Lung (tissue), 12 donors: ENCODE results near the gene FAM234B. TPM values are rescaled to one million over a fixed set of nuclear protein-coding genes. Genes with fewer than 3 reads are reported as not detected.
A peak's percentile ranks its signal among the peaks of the same experiment; 100 is the strongest.

Experiments
- ATAC-seq: fragments of 200-7000 bp; cut with Tn5 transposase; one replicate; pipeline ENCODE4 v1.9.1; 2020; ENCODE audit warnings: moderate number of reproducible peaks; ENCODE audit not compliant: insufficient read depth, low FRiP score
- DNase-seq, 3 donors: peaks; one replicate each; pipeline ENCODE4 v3.0.0-alpha.2; 2013 to 2017
- H3K27ac ChIP-seq, 2 donors: one replicate each; pipeline ENCODE4 v1.5.1; 2013; ENCODE audit warnings: mild to moderate bottlenecking in 2 of 2, moderate library complexity in 2 of 2, control low read depth in 1 of 2, inconsistent platforms in 1 of 2, low read depth in 1 of 2, low read length in 1 of 2
- H3K27me3 ChIP-seq, 3 donors: one replicate each; pipeline ENCODE4 v1.5.1; 2013; ENCODE audit warnings: low read length in 2 of 3; ENCODE audit not compliant: control insufficient read depth in 3 of 3, insufficient read depth in 3 of 3
- H3K36me3 ChIP-seq, 4 donors: one replicate each; pipeline ENCODE4 v1.5.1; 2013; ENCODE audit warnings: low read length in 4 of 4, mild to moderate bottlenecking in 1 of 4, moderate library complexity in 1 of 4; ENCODE audit not compliant: control insufficient read depth in 4 of 4, insufficient read depth in 4 of 4
- H3K4me1 ChIP-seq, 5 donors: one replicate each; pipeline ENCODE4 v1.5.1; 2013; ENCODE audit warnings: low read length in 5 of 5, mild to moderate bottlenecking in 2 of 5, moderate library complexity in 1 of 5; ENCODE audit not compliant: control insufficient read depth in 5 of 5, insufficient read depth in 5 of 5
- H3K4me3 ChIP-seq: one replicate; pipeline ENCODE4 v1.5.1; 2013; ENCODE audit warnings: mild to moderate bottlenecking, control low read depth, moderate library complexity
- H3K9ac ChIP-seq, 2 donors: one replicate each; pipeline ENCODE4 v1.5.1; 2013; ENCODE audit warnings: low read length in 2 of 2, control low read depth in 1 of 2; ENCODE audit not compliant: insufficient read depth in 1 of 2
- H3K9me3 ChIP-seq, 4 donors: one replicate each; pipeline ENCODE4 v1.5.1; 2013; ENCODE audit warnings: low read length in 3 of 4, mild to moderate bottlenecking in 1 of 4, moderate library complexity in 1 of 4; ENCODE audit not compliant: control insufficient read depth in 4 of 4, insufficient read depth in 3 of 4
- CTCF ChIP-seq: IDR thresholded peaks from 2 replicates; pipeline ENCODE4 v1.5.1; 2012; ENCODE audit warnings: mild to moderate bottlenecking; ENCODE audit errors: control extremely low read depth, extremely low read depth
- WGBS, 2 donors: extraction: QIAGEN DNeasy Blood & Tissue Kit; methylation state at CpG; one replicate each; pipeline ENCODE4 v1.1.7; 2013; 5-methylcytosine and 5-hydroxymethylcytosine counted together
- polyA plus RNA-seq, 2 donors: library from polyadenylated mRNA; stranded (reverse); fragments of 200-250 nt; gene quantifications; one replicate each; pipeline ENCODE4 v1.2.1, GENCODE V29; 2013
- total RNA-seq, 2 donors: library from RNA; depleted of rRNA in 1 of 2; stranded (reverse); fragments of >200 nt in 1 of 2; gene quantifications; one replicate each; pipeline ENCODE4 v1.2.1, GENCODE V29; 2014 to 2021
- donor health status: control.
- donor health status: control.
- donor health status: Bipolar disorder and iron deficiency.
- donor health status: healthy.
- donor health status: DM: yes; HTN: yes; CAD: no.

The FAM234B gene
- total and polyA plus RNA-seq, 4 donors: 1.4 to 10.4 (median 6.3) TPM

DNA sequence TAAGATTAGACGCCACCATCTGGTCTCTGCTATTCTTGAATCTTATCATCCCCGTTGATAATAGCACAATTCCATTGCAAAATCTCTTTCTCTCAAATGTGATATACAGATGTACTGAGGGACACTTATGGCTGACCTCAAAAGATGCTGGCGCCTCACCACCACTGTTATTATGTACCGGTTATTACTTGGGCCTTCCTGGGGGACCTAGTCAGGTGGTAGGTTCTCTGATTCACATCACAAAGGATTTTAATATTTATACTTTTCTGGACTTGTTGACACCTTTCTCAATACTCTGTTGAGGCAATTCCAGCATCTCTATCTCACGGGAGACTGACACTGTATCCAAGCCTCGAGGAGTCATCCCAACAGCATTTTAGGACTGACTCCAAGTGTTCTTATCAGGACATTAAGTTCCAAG lies 21.3 kb upstream of the FAM234B start:
- Histone ChIP-seq H3K27ac (no peak overlapping the region), H3K9ac (no peak overlapping the region), H3K4me1 (no peaks in the 10 kb centered on the region), H3K4me3 (no peak overlapping the region), H3K27me3 (no peaks in the 10 kb centered on the region), H3K9me3 (no peaks in the 10 kb centered on the region), H3K36me3 (peaks cover 0 to 2% (median 0%) of the 10 kb centered on the region in 4 donors)
- DNase-seq (peak in 2 of 3 donors; percentile 47 to 59), ATAC-seq (no peak)
- WGBS, 2 donors: 87 to 88% methylated on average over 6 of the region's 6 CpGs
- TF ChIP-seq CTCF: no peak

- peak in 2 of 3 donors; percentile 19 to 76 for DNase-seq
- Histone ChIP-seq H3K9me3 (no peaks in the 10 kb centered on the region), H3K27me3 (no peaks in the 10 kb centered on the region), H3K27ac (no peak overlapping the region), H3K4me1 (no peaks in the 10 kb centered on the region), H3K9ac (no peak overlapping the region), H3K36me3 (peaks cover 0 to 2% (median 0%) of the 10 kb centered on the region in 4 donors), H3K4me3 (no peak overlapping the region)
- ATAC-seq: peak; percentile 81
- TF ChIP-seq CTCF: peak; percentile 35
- WGBS, 2 donors: 67 to 94% methylated on average over 6 of the region's 6 CpGs
Measured at GRCh38 chr12:13023811-13024530, 20.2 kb upstream of the FAM234B start.

GRCh38 chr12:13024531-13024916 lies 19.7 kb upstream of the FAM234B start:
- no peaks in the 10 kb centered on the region for H3K4me1 ChIP-seq
- ATAC-seq (no peak), DNase-seq (no peak)
- no peak overlapping the region for H3K27ac ChIP-seq
- no peaks in the 10 kb centered on the region for H3K9me3 ChIP-seq
- no peak overlapping the region for H3K4me3 ChIP-seq
- H3K9ac ChIP-seq: no peak overlapping the region
- no peak for TF ChIP-seq CTCF
- H3K36me3 ChIP-seq: peaks cover 0 to 2% (median 0%) of the 10 kb centered on the region in 4 donors
- WGBS, 2 donors: 66 to 83% methylated on average over 5 of the region's 5 CpGs
- no peaks in the 10 kb centered on the region for H3K27me3 ChIP-seq
